CD8-positive, alpha-beta memory T cell (primary cell): ENCODE data around the gene LGALS7. TPM values are rescaled to one million over a fixed set of nuclear protein-coding genes. Genes with fewer than 3 reads are reported as not detected.
"Not testable (repeated sequence)": the region's sequence is repeated elsewhere in the genome, so short reads cannot be mapped to it uniquely, and the experiment has no call there.

Experiments
- CTCF ChIA-PET: fragments of 350-600 bp; sonication (Branson Sonifier 250); formaldehyde crosslinking; loops from one replicate; lab custom pipeline; 2021; ENCODE audit warnings: antibody characterized with exemption; lab: Charles Lee
- POLR2A ChIA-PET: fragments of 350-600 bp; sonication (Branson Sonifier 250); formaldehyde crosslinking; loops from one replicate; lab custom pipeline; 2021; ENCODE audit warnings: antibody characterized with exemption; lab: Charles Lee
- DNase-seq, 5 donors: peaks; one replicate each; pipeline versions ENCODE4 v3.0.0 to v3.0.0-alpha.2; 2020 to 2022; ENCODE audit warnings: mixed read lengths in 1 of 5
- H3K27ac ChIP-seq: one replicate; pipeline ENCODE4 v1.7.0; 2013; ENCODE audit warnings: low read depth, mild to moderate bottlenecking, low read length, moderate library complexity
- H3K27me3 ChIP-seq: 2 replicates; pipeline ENCODE4 v1.7.0; 2013; ENCODE audit warnings: low read length, mild to moderate bottlenecking; ENCODE audit not compliant: insufficient read depth, poor library complexity, severe bottlenecking
- H3K36me3 ChIP-seq: 2 replicates; pipeline ENCODE4 v1.7.0; 2013; ENCODE audit warnings: mild to moderate bottlenecking, low read length, moderate library complexity; ENCODE audit not compliant: insufficient read depth
- H3K4me1 ChIP-seq: 2 replicates; pipeline ENCODE4 v1.7.0; 2013; ENCODE audit warnings: mild to moderate bottlenecking, low read length, moderate library complexity; ENCODE audit not compliant: insufficient read depth
- H3K4me3 ChIP-seq: 2 replicates; pipeline ENCODE4 v1.7.0; 2013; ENCODE audit warnings: mild to moderate bottlenecking, low read length
- H3K9me3 ChIP-seq: 2 replicates; pipeline ENCODE4 v1.7.0; 2013; ENCODE audit warnings: mild to moderate bottlenecking, low read length
- H3K27ac Mint-ChIP-seq, 8 donors: one replicate each; pipeline ENCODE4 v1.8.0; 2020 to 2021; ENCODE audit warnings: mixed read lengths in 8 of 8, mild to moderate bottlenecking in 6 of 8, inconsistent platforms in 3 of 8, moderate library complexity in 3 of 8
- H3K27me3 Mint-ChIP-seq, 2 donors: one replicate each; pipeline ENCODE4 v1.8.0; 2020 to 2021; ENCODE audit warnings: mixed read lengths in 2 of 2, mild to moderate bottlenecking in 1 of 2, moderate library complexity in 1 of 2
- H3K36me3 Mint-ChIP-seq, 3 donors: one replicate each; pipeline ENCODE4 v1.8.0; 2020 to 2021; ENCODE audit warnings: mixed read lengths in 3 of 3, inconsistent platforms in 1 of 3, mild to moderate bottlenecking in 1 of 3
- H3K4me1 Mint-ChIP-seq, 3 donors: one replicate each; pipeline ENCODE4 v1.8.0; 2020 to 2021; ENCODE audit warnings: mixed read lengths in 3 of 3, inconsistent platforms in 1 of 3, mild to moderate bottlenecking in 1 of 3
- H3K4me3 Mint-ChIP-seq, 7 donors: one replicate each; pipeline ENCODE4 v1.8.0; 2020 to 2021; ENCODE audit warnings: mixed read lengths in 7 of 7, mild to moderate bottlenecking in 6 of 7, moderate library complexity in 4 of 7, inconsistent platforms in 2 of 7
- H3K9me3 Mint-ChIP-seq, 5 donors: one replicate each; pipeline ENCODE4 v1.8.0; 2020 to 2022; ENCODE audit warnings: mixed read lengths in 5 of 5, mild to moderate bottlenecking in 3 of 5, moderate library complexity in 2 of 5, inconsistent platforms in 1 of 5
- polyA plus RNA-seq: library from polyadenylated mRNA; unstranded; fragments of 300-500 nt; fragmentation: Illumina TruSeq; gene quantifications from one replicate; pipeline ENCODE4 v1.2.3, GENCODE V29; 2021
- total RNA-seq, 2 experiments: library from RNA; stranded (reverse); gene quantifications; one replicate each; pipeline ENCODE4 v1.2.3, GENCODE V29; 2021

Gene LGALS7
- total and polyA plus RNA-seq, 3 experiments from 2014 or later = not detected

GRCh38 chr19:38793671-38794070, 20.4 kb upstream of the LGALS7 start:
- ChIA-PET POLR2A (interaction anchor here (0.7 kb wide), 1 partner anchor 315 kb away, joined by 11 read pairs; no protein-coding TSS in a partner anchor), CTCF (interaction anchor here (1.0 to 1.4 kb wide), 2 partner anchors 24 to 137 kb away, joined by 3 to 5 read pairs; partner anchors contain the start of genes MRPS12 and SARS2)
- H3K4me3 Mint-ChIP-seq = peak overlapping the region in 5 of 7 donors; percentile 39 to 92 (median 69)
- no peaks in the 10 kb centered on the region for H3K36me3 ChIP-seq
- no peaks in the 10 kb centered on the region for H3K9me3 ChIP-seq
- peaks cover 4 to 9% (median 6%) of the 10 kb centered on the region in 3 donors for H3K4me1 Mint-ChIP-seq
- H3K27ac Mint-ChIP-seq = peak overlapping the region in 1 of 8 donors; percentile 80
- no peaks in the 10 kb centered on the region for H3K9me3 Mint-ChIP-seq
- no peaks in the 10 kb centered on the region for H3K27me3 ChIP-seq
- H3K4me1 ChIP-seq = no peaks in the 10 kb centered on the region
- H3K27me3 Mint-ChIP-seq = no peaks in the 10 kb centered on the region
- no peaks in the 10 kb centered on the region for H3K36me3 Mint-ChIP-seq
- DNase-seq = no peak
- no peak overlapping the region for H3K4me3 ChIP-seq
- H3K27ac ChIP-seq = no peak overlapping the region

GRCh38 chr19:38793177-38793576, 19.9 kb upstream of the LGALS7 start:
- POLR2A ChIA-PET = interaction anchor here (1.0 kb wide), 1 partner anchor 49 kb away, joined by 3 read pairs; no protein-coding TSS in a partner anchor
- no peak for DNase-seq
- Mint-ChIP-seq H3K27ac (peak overlapping the region in 3 of 8 donors; percentile 33 to 80 (median 61)), H3K4me1 (peaks cover 4 to 9% (median 6%) of the 10 kb centered on the region in 3 donors), H3K27me3 (no peaks in the 10 kb centered on the region), H3K4me3 (peak overlapping the region in 6 of 7 donors; percentile 56 to 92 (median 67)), H3K9me3 (no peaks in the 10 kb centered on the region), H3K36me3 (no peaks in the 10 kb centered on the region)
- H3K36me3 ChIP-seq = no peaks in the 10 kb centered on the region
- H3K9me3 ChIP-seq = no peaks in the 10 kb centered on the region
- H3K4me3 ChIP-seq = no peak overlapping the region
- H3K27ac ChIP-seq = no peak overlapping the region
- CTCF ChIA-PET = interaction anchor here (0.6 to 1.5 kb wide), 4 partner anchors 23 to 146 kb away, joined by 3 to 4 read pairs (median 3); partner anchors contain the start of gene ACTN4
- no peaks in the 10 kb centered on the region for H3K4me1 ChIP-seq
- H3K27me3 ChIP-seq = no peaks in the 10 kb centered on the region

GRCh38 chr19:38792250-38793111, 19.2 kb upstream of the LGALS7 start:
- POLR2A ChIA-PET = interaction anchor here (1.0 kb wide), 1 partner anchor 50 kb away, joined by 3 read pairs; no protein-coding TSS in a partner anchor

GRCh38 chr19:38791451-38792064, 18.2 kb upstream of the LGALS7 start:
- H3K36me3 ChIP-seq, H3K27me3 ChIP-seq, H3K4me1 Mint-ChIP-seq, H3K36me3 Mint-ChIP-seq, H3K4me3 ChIP-seq, POLR2A ChIA-PET, H3K4me3 Mint-ChIP-seq, H3K4me1 ChIP-seq, H3K9me3 Mint-ChIP-seq, DNase-seq, H3K27ac ChIP-seq, H3K27ac Mint-ChIP-seq, H3K27me3 Mint-ChIP-seq, H3K9me3 ChIP-seq: not testable (repeated sequence)
- CTCF ChIA-PET = interaction anchor here (1.5 kb wide), 1 partner anchor 144 kb away, joined by 3 read pairs; the partner anchor contains the start of gene ACTN4

More at GRCh38 chr19:38792250-38793111, 19.2 kb upstream of the LGALS7 start:
- H3K27ac Mint-ChIP-seq = peak overlapping the region in 1 of 8 donors; percentile 80
- CTCF ChIA-PET = interaction anchor here (0.6 to 1.5 kb wide), 4 partner anchors 23 to 145 kb away, joined by 3 to 4 read pairs (median 3); partner anchors contain the start of gene ACTN4
- Histone ChIP-seq H3K9me3 (no peaks in the 10 kb centered on the region), H3K4me3 (no peak overlapping the region), H3K36me3 (no peaks in the 10 kb centered on the region), H3K4me1 (no peaks in the 10 kb centered on the region), H3K27ac (no peak overlapping the region), H3K27me3 (no peaks in the 10 kb centered on the region)
- no peaks in the 10 kb centered on the region for H3K36me3 Mint-ChIP-seq
- peak overlapping the region in 6 of 7 donors; percentile 56 to 92 (median 67) for H3K4me3 Mint-ChIP-seq
- H3K27me3 Mint-ChIP-seq = no peaks in the 10 kb centered on the region
- H3K4me1 Mint-ChIP-seq = peaks cover 4 to 9% (median 6%) of the 10 kb centered on the region in 3 donors
- H3K9me3 Mint-ChIP-seq = no peaks in the 10 kb centered on the region
- peak in 3 of 5 donors; percentile 15 to 67 (median 31) for DNase-seq

- H3K4me1 Mint-ChIP-seq, H3K9me3 Mint-ChIP-seq, DNase-seq, H3K9me3 ChIP-seq, H3K27ac Mint-ChIP-seq, CTCF ChIA-PET, POLR2A ChIA-PET, H3K4me1 ChIP-seq, H3K4me3 Mint-ChIP-seq, H3K36me3 Mint-ChIP-seq, H3K4me3 ChIP-seq, H3K36me3 ChIP-seq, H3K27me3 ChIP-seq, H3K27ac ChIP-seq, H3K27me3 Mint-ChIP-seq: not testable (repeated sequence)
Observed at GRCh38 chr19:38790507-38791403, 17.4 kb upstream of the LGALS7 start.

GRCh38 chr19:38788478-38789243, 15.3 kb upstream of the LGALS7 start, which contains the start of gene LGALS7B:
Gene LGALS7B (plus strand): TSS chr19:38789200. CDS start chr19:38789227, 27 bp downstream.
- no peak within 1 kb of the TSS for H3K27ac ChIP-seq
- H3K9me3 ChIP-seq = no peaks in the 10 kb centered on the region
- H3K36me3 Mint-ChIP-seq = no peaks in the 10 kb centered on the region
- H3K4me1 ChIP-seq = no peaks in the 10 kb centered on the region
- H3K4me3 ChIP-seq = no peak within 1 kb of the TSS
- H3K4me3 Mint-ChIP-seq = no peak within 1 kb of the TSS
- peaks cover 4 to 6% (median 4%) of the 10 kb centered on the region in 3 donors for H3K4me1 Mint-ChIP-seq
- POLR2A ChIA-PET = no interaction called here
- H3K27me3 ChIP-seq = no peaks in the 10 kb centered on the region
- CTCF ChIA-PET = interaction anchor here (0.6 kb wide), 1 partner anchor 19 kb away, joined by 3 read pairs; no protein-coding TSS in a partner anchor
- H3K27ac Mint-ChIP-seq = peak within 1 kb of the TSS in 3 of 8 donors; percentile 14 to 57 (median 17)
- no peaks in the 10 kb centered on the region for H3K9me3 Mint-ChIP-seq
- peaks cover 0 to 3% of the 10 kb centered on the region in 2 donors for H3K27me3 Mint-ChIP-seq
- DNase-seq = no peak
- no peaks in the 10 kb centered on the region for H3K36me3 ChIP-seq
